Measurements from ENCODE around the gene ZNF485.

ZNF485 gene

GRCh38 chr10:43648398-43649184 is 42.4 kb downstream of the ZNF485 start, which contains the start of gene ZNF32:
TSS of gene ZNF32 (minus strand) at chr10:43648881. CDS start at chr10:43646133, 2,748 bp downstream.
- peak within 1 kb of the TSS; percentile 70 for H3K4me3 ChIP-seq (ENCODE audit: low read depth, low read length)
- no peak for TF ChIP-seq CTCF (IDR thresholded peaks at IDR 0.05; ENCODE audit: low read depth, low read length)

GRCh38 chr10:43649185-43649523 is 42.9 kb downstream of the ZNF485 start:
- no peak for TF ChIP-seq CTCF (IDR thresholded peaks at IDR 0.05; ENCODE audit: low read depth, low read length)
- peak overlapping the region; percentile 70 for H3K4me3 ChIP-seq (ENCODE audit: low read depth, low read length)

- no peak overlapping the region for H3K4me3 ChIP-seq (ENCODE audit: low read depth, low read length)
- no peak for TF ChIP-seq CTCF (IDR thresholded peaks at IDR 0.05; ENCODE audit: low read depth, low read length)
Measured at GRCh38 chr10:43653746-43654145, 47.5 kb downstream of the ZNF485 start.

- H3K4me3 ChIP-seq (ENCODE audit: low read depth, low read length): no peak overlapping the region
- TF ChIP-seq CTCF (IDR thresholded peaks at IDR 0.05; ENCODE audit: low read depth, low read length): no peak
Measured at GRCh38 chr10:43655311-43655710, 49.1 kb downstream of the ZNF485 start.

GRCh38 chr10:43658227-43658626 is 52.0 kb downstream of the ZNF485 start:
- H3K4me3 ChIP-seq (ENCODE audit: low read depth, low read length): no peak overlapping the region
- no peak for TF ChIP-seq CTCF (IDR thresholded peaks at IDR 0.05; ENCODE audit: low read depth, low read length)

- TF ChIP-seq CTCF (IDR thresholded peaks at IDR 0.05; ENCODE audit: low read depth, low read length): no peak
- H3K4me3 ChIP-seq (ENCODE audit: low read depth, low read length): no peak overlapping the region
Measured at GRCh38 chr10:43665054-43665453, 58.8 kb downstream of the ZNF485 start.

- TF ChIP-seq CTCF (IDR thresholded peaks at IDR 0.05; ENCODE audit: low read depth, low read length): no peak
- no peak overlapping the region for H3K4me3 ChIP-seq (ENCODE audit: low read depth, low read length)
Measured at GRCh38 chr10:43666552-43666951, 60.3 kb downstream of the ZNF485 start.

Data from WI38 (cell line).